Gastroesophageal sphincter (tissue), 4 donors: Measurements from ENCODE around the gene ADAMTS17. TPM values are rescaled to one million over a fixed set of nuclear protein-coding genes. Genes with fewer than 3 reads are reported as not detected.

Experiments
- ATAC-seq: fragments of 150-250 bp; one replicate; pipeline ENCODE4 v1.9.1; 2016; ENCODE audit warnings: mild to moderate bottlenecking, moderate library complexity
- H3K27ac ChIP-seq, 4 donors: fragments of 200-600 bp; sonication (generic) in 3 of 4; 1 replicate in 3 of 4; 2 replicates in 1 of 4; pipeline ENCODE4 v1.5.1; 2016 to 2019
- H3K27me3 ChIP-seq: fragments of 200-600 bp; sonication (generic); one replicate; pipeline ENCODE4 v1.5.1; 2019
- H3K36me3 ChIP-seq, 2 donors: fragments of 200-600 bp; sonication (generic); one replicate each; pipeline ENCODE4 v1.5.1; 2019; ENCODE audit warnings: control low read depth in 1 of 2
- H3K4me1 ChIP-seq, 3 donors: fragments of 200-600 bp; sonication (generic); 1 replicate in 2 of 3; 2 replicates in 1 of 3; pipeline ENCODE4 v1.5.1; 2016 to 2019; ENCODE audit warnings: control low read depth in 2 of 3
- H3K4me3 ChIP-seq, 2 donors: fragments of 200-600 bp; sonication (generic); one replicate each; pipeline ENCODE4 v1.5.1; 2019; ENCODE audit warnings: mild to moderate bottlenecking in 1 of 2, moderate library complexity in 1 of 2
- H3K9me3 ChIP-seq, 3 donors: fragments of 200-600 bp; sonication (generic); one replicate each; pipeline ENCODE4 v1.5.1; 2017 to 2019; ENCODE audit warnings: control low read depth in 2 of 3
- CTCF ChIP-seq, 4 experiments: fragments of 200-600 bp in 2 of 4; fragments of 450-650 bp in 2 of 4; sonication (generic) in 1 of 4; IDR thresholded peaks; one replicate each; pipeline ENCODE4 v1.5.1; 2017 to 2019; ENCODE audit warnings: antibody characterized with exemption in 4 of 4, mild to moderate bottlenecking in 2 of 4, moderate library complexity in 2 of 4
- EP300 ChIP-seq: sonication (generic); formaldehyde crosslinking; IDR thresholded peaks from one replicate; pipeline ENCODE4 v1.6.1; 2017; ENCODE audit warnings: antibody characterized with exemption, mild to moderate bottlenecking
- POLR2A ChIP-seq, 2 donors: fragments of 450-650 bp; IDR thresholded peaks; one replicate each; pipeline ENCODE4 v1.6.1; 2017; ENCODE audit warnings: antibody characterized with exemption in 2 of 2, mild to moderate bottlenecking in 2 of 2, moderate library complexity in 1 of 2
- POLR2AphosphoS5 ChIP-seq: sonication (generic); formaldehyde crosslinking; IDR thresholded peaks from one replicate; pipeline ENCODE4 v1.6.1; 2017; ENCODE audit warnings: antibody characterized with exemption
- whole genome bisulfite sequencing, 2 donors: methylation state at CpG; one replicate each; pipeline ENCODE4 v1.1.5; 2018; ENCODE audit warnings: low coverage in 1 of 2; 5-methylcytosine and 5-hydroxymethylcytosine counted together
- total RNA-seq, 4 donors: library from RNA; depleted of rRNA; stranded (reverse); fragments of >200 nt; gene quantifications; one replicate each; pipeline ENCODE4 v1.1.0, GENCODE V29; 2016

ADAMTS17 gene
- total RNA-seq, 4 donors from 2014 or later, result 4.9 to 14.0 (median 11.3) TPM

- Histone ChIP-seq H3K36me3 (no peaks in the 10 kb centered on the region), H3K4me1 (peaks cover 0 to 20% (median 4%) of the 10 kb centered on the region in 3 donors), H3K9me3 (peaks cover 0 to 23% (median 0%) of the 10 kb centered on the region in 3 donors), H3K27me3 (no peaks in the 10 kb centered on the region), H3K4me3 (no peak overlapping the region), H3K27ac (peak overlapping the region; percentile 7 to 76 (median 53))
- TF ChIP-seq POLR2AphosphoS5 (no peak), POLR2A (IDR thresholded peaks at IDR 0.05) (no peak), EP300 (no peak), CTCF (IDR thresholded peaks at IDR 0.05) (no peak)
- WGBS, 2 donors, result 79% methylated on average over 3 of the region's 5 CpGs; no CpG with 5 or more reads in 1 of the 2 donors
- no peak for ATAC-seq
Observed at GRCh38 chr15:100124936-100125335, 216.8 kb downstream of the ADAMTS17 start.

DNA sequence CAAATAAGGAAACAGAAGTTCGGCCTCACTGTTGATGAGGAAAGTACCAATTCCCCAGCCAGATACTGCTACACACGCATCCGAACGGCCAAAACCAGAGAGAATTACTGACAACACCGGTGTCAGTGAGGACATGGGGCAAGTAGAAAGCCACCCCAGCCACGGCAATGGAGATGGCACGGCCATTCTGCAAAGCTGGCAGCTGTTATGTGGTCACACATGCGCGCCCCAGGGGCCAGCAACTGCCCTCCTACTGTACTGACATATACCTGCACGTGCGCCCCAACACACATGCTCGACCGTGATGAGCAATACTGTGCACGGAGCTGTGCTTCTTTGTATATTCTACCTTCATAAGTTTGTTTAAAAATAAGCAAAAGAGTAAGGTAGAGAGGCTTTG lies 217.4 kb downstream of the ADAMTS17 start:
- no peaks in the 10 kb centered on the region for H3K27me3 ChIP-seq
- no peak overlapping the region for H3K4me3 ChIP-seq
- peaks cover 0 to 20% (median 4%) of the 10 kb centered on the region in 3 donors for H3K4me1 ChIP-seq
- no peak for ATAC-seq
- H3K36me3 ChIP-seq, result no peaks in the 10 kb centered on the region
- no peak for TF ChIP-seq CTCF (IDR thresholded peaks at IDR 0.05)
- TF ChIP-seq POLR2AphosphoS5, result no peak
- no peak for TF ChIP-seq EP300
- no peak for TF ChIP-seq POLR2A (IDR thresholded peaks at IDR 0.05)
- H3K27ac ChIP-seq, result no peak overlapping the region
- 88 to 95% methylated on average over 1 to 4 of the region's 14 CpGs for whole genome bisulfite sequencing, 2 donors
- H3K9me3 ChIP-seq, result peaks cover 0 to 23% (median 0%) of the 10 kb centered on the region in 3 donors

DNA sequence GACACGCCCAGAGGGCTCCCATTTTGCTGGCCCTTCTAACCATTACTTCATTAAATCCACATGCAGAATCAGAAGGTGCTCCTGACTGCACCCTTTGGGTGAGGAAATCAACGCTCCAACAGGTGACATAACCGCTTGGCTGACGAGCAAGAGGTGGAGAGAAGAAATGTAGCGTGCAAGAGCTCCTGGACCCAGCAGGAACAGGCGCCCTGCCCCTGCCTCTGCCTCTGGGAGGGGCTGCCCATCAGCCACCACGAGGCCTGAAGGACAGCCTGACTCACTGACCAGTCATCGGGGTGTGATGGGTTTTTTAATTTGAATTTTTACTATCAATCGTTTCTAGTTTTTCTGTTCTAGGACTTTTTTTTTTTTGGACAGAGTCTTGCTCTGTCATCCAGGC lies 218.2 kb downstream of the ADAMTS17 start:
- no peaks in the 10 kb centered on the region for H3K36me3 ChIP-seq
- peak; percentile 17 for ATAC-seq
- peaks cover 0 to 20% (median 4%) of the 10 kb centered on the region in 3 donors for H3K4me1 ChIP-seq
- peaks cover 0 to 23% (median 0%) of the 10 kb centered on the region in 3 donors for H3K9me3 ChIP-seq
- 68 to 98% methylated on average over 4 to 7 of the region's 9 CpGs for WGBS, 2 donors
- TF ChIP-seq EP300 (no peak), POLR2A (IDR thresholded peaks at IDR 0.05) (no peak), POLR2AphosphoS5 (no peak), CTCF (IDR thresholded peaks at IDR 0.05) (no peak)
- H3K4me3 ChIP-seq, result no peak overlapping the region
- no peaks in the 10 kb centered on the region for H3K27me3 ChIP-seq
- H3K27ac ChIP-seq, result no peak overlapping the region

DNA sequence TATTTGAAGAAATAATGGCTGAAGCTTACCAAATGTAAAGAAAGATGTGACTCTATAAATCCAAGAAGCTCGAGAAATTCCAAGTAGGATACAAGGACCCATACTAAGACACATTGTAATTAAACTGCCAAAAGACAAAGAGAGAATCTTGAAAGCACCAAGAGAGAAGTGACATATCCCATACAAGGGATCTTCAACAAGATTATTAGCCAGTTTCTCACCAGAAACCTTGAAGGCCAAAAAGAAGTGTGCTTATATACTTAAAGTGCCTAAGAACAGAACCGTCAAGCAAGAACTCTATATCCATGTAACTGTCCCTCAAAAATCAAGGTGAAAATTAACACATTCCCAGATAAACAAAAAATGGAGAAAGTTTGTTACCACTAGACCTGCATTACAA lies 220.5 kb downstream of the ADAMTS17 start:
- Histone ChIP-seq H3K4me3 (no peak overlapping the region), H3K4me1 (peaks cover 0 to 23% (median 8%) of the 10 kb centered on the region in 3 donors), H3K27me3 (no peaks in the 10 kb centered on the region), H3K36me3 (no peaks in the 10 kb centered on the region), H3K9me3 (peaks cover 0 to 23% (median 0%) of the 10 kb centered on the region in 3 donors), H3K27ac (no peak overlapping the region)
- ATAC-seq, result no peak
- 88% methylated on average over 2 of the region's 2 CpGs for WGBS, 2 donors
- TF ChIP-seq POLR2A (IDR thresholded peaks at IDR 0.05) (no peak), POLR2AphosphoS5 (no peak), CTCF (IDR thresholded peaks at IDR 0.05) (no peak), EP300 (no peak)

DNA sequence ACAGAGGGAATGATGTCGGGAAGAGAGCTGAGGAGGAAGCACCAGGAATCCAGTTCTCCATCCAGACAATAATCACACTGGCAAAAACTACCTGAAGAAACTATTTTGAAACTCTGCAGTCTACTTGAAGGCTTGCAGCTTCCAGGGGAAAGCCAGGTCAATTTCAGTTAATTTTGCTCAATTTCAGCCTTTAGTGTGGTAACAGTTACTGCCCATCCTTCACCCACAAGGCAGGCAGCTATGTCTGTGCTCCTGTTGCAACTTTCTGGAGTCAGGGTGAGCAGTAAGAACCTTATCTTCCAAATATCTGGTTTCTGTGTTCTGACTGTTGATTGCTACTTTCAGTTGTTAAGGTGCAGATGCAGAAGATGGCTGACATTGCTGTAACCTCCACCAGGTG lies 221.7 kb downstream of the ADAMTS17 start:
- TF ChIP-seq EP300, result no peak
- no peak for TF ChIP-seq POLR2AphosphoS5
- TF ChIP-seq POLR2A (IDR thresholded peaks at IDR 0.05), result no peak
- TF ChIP-seq CTCF (IDR thresholded peaks at IDR 0.05), result no peak
- peaks cover 0 to 22% (median 6%) of the 10 kb centered on the region in 3 donors for H3K4me1 ChIP-seq
- WGBS, 2 donors, result 100% methylated on average over 1 of the region's 1 CpG; no CpG with 5 or more reads in 1 of the 2 donors
- no peaks in the 10 kb centered on the region for H3K27me3 ChIP-seq
- ATAC-seq, result no peak
- H3K4me3 ChIP-seq, result no peak overlapping the region
- no peak overlapping the region for H3K27ac ChIP-seq
- peaks cover 0 to 23% (median 0%) of the 10 kb centered on the region in 3 donors for H3K9me3 ChIP-seq
- no peaks in the 10 kb centered on the region for H3K36me3 ChIP-seq
